ENCODE results near the gene GASK1A. TPM values are rescaled to one million over a fixed set of nuclear protein-coding genes. Genes with fewer than 3 reads are reported as not detected.

The GASK1A gene
- polyA plus RNA-seq (2011; rRNA removed) (not detected in 2 replicates), polyA plus RNA-seq (2017; fragmentation: RNase III; extraction: RNeasy Plus Mini Kit Qiagen cat#74134 plus additional on column Dnase treatment) (not detected in 3 replicates), polyA minus RNA-seq (2011; rRNA and poly(A)+ RNA removed) (not detected in 2 replicates)
- not detected in 2 replicates for polyA plus RNA-seq (2012; cell fraction: cytosol; rRNA removed)
- not detected in 2 replicates for polyA plus RNA-seq (2012; cell fraction: nucleus; rRNA removed)

GRCh38 chr3:42979044-42979972 is at the start of gene GASK1A:
Gene GASK1A (plus strand): TSS chr3:42979311. CDS start chr3:42979643, 332 bp downstream.
- FAIRE-seq (no peak), DNase-seq (ENCODE audit: low read depth in 1 of 2, low spot score in 1 of 2) (no peak), ATAC-seq (peak; percentile 47 to 64; a peak in 4 of 6 replicates)
- Histone ChIP-seq H3K9me3 (peaks cover 3% of the 10 kb centered on the region; the same call in 1 of the 3 replicates), H3K27ac (no peak within 1 kb of the TSS), H3K4me1 (no peaks in the 10 kb centered on the region), H3K4me3 (peak within 1 kb of the TSS; percentile 39), H3K4me2 (peak within 1 kb of the TSS; percentile 85)
- POLR2A ChIA-PET = no interaction called here
- CTCF ChIA-PET = interaction anchor here (2.1 kb wide), 1 partner anchor 18 kb away, joined by 12 read pairs; no protein-coding TSS in a partner anchor
- 62% methylated on average over 6 of the region's 80 CpGs for WGBS (ENCODE audit: missing lambda C conversion rate)
- TF ChIP-seq MAZ (IDR thresholded peaks at IDR 0.05; ENCODE audit: borderline replicate concordance, low read depth, low read length) = no peak
- no peak for TF ChIP-seq ZFP36 (IDR thresholded peaks at IDR 0.05; ENCODE audit: borderline replicate concordance, partially characterized antibody)
- no peak for TF ChIP-seq CHD2 (IDR thresholded peaks at IDR 0.05; ENCODE audit: low read length, partially characterized antibody)

GRCh38 chr3:42934111-42934510 is 45.0 kb upstream of the GASK1A start:
- ChIA-PET POLR2A (no interaction called here), CTCF (no interaction called here)
- DNase-seq (ENCODE audit: low read depth in 1 of 2, low spot score in 1 of 2) (no peak), FAIRE-seq (no peak), ATAC-seq (no peak)
- Histone ChIP-seq H3K27ac (no peak overlapping the region), H3K9me3 (no peaks in the 10 kb centered on the region), H3K4me1 (no peaks in the 10 kb centered on the region), H3K4me2 (no peak overlapping the region), H3K4me3 (no peak overlapping the region)
- TF ChIP-seq HOXA7 (CRISPR knock-in tag; IDR thresholded peaks at IDR 0.05) (no peak), MAFK (IDR thresholded peaks at IDR 0.05; ENCODE audit: partially characterized antibody) (no peak)
- 54% methylated on average over 5 of the region's 5 CpGs for WGBS (ENCODE audit: missing lambda C conversion rate)

- TF ChIP-seq MAX (IDR thresholded peaks at IDR 0.05) = no peak
- TF ChIP-seq REST (IDR thresholded peaks at IDR 0.05) = peak; percentile 42; the same call in 1 of the 2 replicates
- TF ChIP-seq ZSCAN20 (CRISPR knock-in tag; IDR thresholded peaks at IDR 0.05) = no peak
- TF ChIP-seq FOXS1 (CRISPR knock-in tag; IDR thresholded peaks at IDR 0.05) = no peak
- no peak for TF ChIP-seq NFE2L2 (conservative IDR thresholded peaks at IDR 0.05; ENCODE audit: low read length)
- no peak for TF ChIP-seq EHMT2 (IDR thresholded peaks at IDR 0.05; ENCODE audit: low read depth)
- TF ChIP-seq E2F6 (IDR thresholded peaks at IDR 0.05; ENCODE audit: borderline replicate concordance, low read depth) = no peak
- Histone ChIP-seq H3K4me2 (no peak overlapping the region), H3K4me1 (no peaks in the 10 kb centered on the region), H3K27ac (no peak overlapping the region), H3K9me3 (no peaks in the 10 kb centered on the region), H3K4me3 (no peak overlapping the region)
- CTCF ChIA-PET = interaction anchor here (0.9 kb wide), 1 partner anchor 27 kb away, joined by 3 read pairs; no protein-coding TSS in a partner anchor
- POLR2A ChIA-PET = no interaction called here
- DNase-seq (ENCODE audit: low read depth in 1 of 2, low spot score in 1 of 2) (no peak), ATAC-seq (no peak), FAIRE-seq (no peak)
- WGBS (ENCODE audit: missing lambda C conversion rate) = 2% methylated on average over 2 of the region's 2 CpGs
These were observed 44.2 kb upstream of the GASK1A start for GRCh38 chr3:42934910-42935309.

Measured in A549 (cell line).